SK-N-SH (cell line): ENCODE data around the gene NFKBIE. TPM values are rescaled to one million over a fixed set of nuclear protein-coding genes. Genes with fewer than 3 reads are reported as not detected.

ENCODE experiments used
- CTCF ChIA-PET: fragments of 300-600, 350-600 bp; formaldehyde crosslinking; extraction: SDS; loops from one replicate; lab custom pipeline; 2021; lab: Yijun Ruan, JAX
- POLR2A ChIA-PET: fragments of 350-600 bp; sonication (Branson Sonifier 250); formaldehyde crosslinking; extraction: SDS; loops from one replicate; lab custom pipeline; 2020; ENCODE audit warnings: antibody characterized with exemption, inconsistent platforms; lab: Yijun Ruan, JAX
- DNase-seq: peaks from one replicate; pipeline ENCODE4 v3.0.0; 2012
- H2AFZ ChIP-seq: fragments of 200-600 bp; sonication (generic); 2 replicates; pipeline ENCODE4 v1.8.1; 2016; ENCODE audit warnings: antibody characterized with exemption, mild to moderate bottlenecking, low read depth
- H3F3A ChIP-seq: fragments of 200-600 bp; sonication (generic); replicated peaks from 2 replicates; pipeline ENCODE3; 2016; ENCODE audit warnings: antibody characterized with exemption, mild to moderate bottlenecking; ENCODE audit not compliant: insufficient read depth
- H3K27ac ChIP-seq, 2 experiments: fragments of 200-500 bp in 1 of 2; fragments of 200-600 bp in 1 of 2; sonication (Bioruptor generic) in 1 of 2; sonication (generic), shearing (Covaris generic) in 1 of 2; 2 replicates each; pipeline versions ENCODE4 v1.5.1 to v1.6.1; 2014 to 2016; ENCODE audit warnings: low read depth in 2 of 2, inconsistent platforms in 1 of 2, low read length in 1 of 2, mild to moderate bottlenecking in 1 of 2, mixed read lengths in 1 of 2
- H3K27me3 ChIP-seq: fragments of 200-600 bp; sonication (generic), shearing (Covaris generic); 2 replicates; pipeline ENCODE4 v1.6.1; 2016; ENCODE audit warnings: mixed run types; ENCODE audit not compliant: insufficient read depth
- H3K36me3 ChIP-seq, 2 experiments: fragments of 200-500 bp in 1 of 2; fragments of 200-600 bp in 1 of 2; sonication (Bioruptor generic) in 1 of 2; sonication (generic) in 1 of 2; replicated peaks in 1 of 2; 2 replicates each; pipeline versions ENCODE3 to v1.5.1; 2014 to 2016; ENCODE audit warnings: low read length in 1 of 2, mild to moderate bottlenecking in 1 of 2; ENCODE audit not compliant: insufficient read depth in 2 of 2, control insufficient read depth in 1 of 2
- H3K4me1 ChIP-seq, 2 experiments: fragments of 200-500 bp in 1 of 2; fragments of 200-600 bp in 1 of 2; sonication (Bioruptor generic) in 1 of 2; sonication (generic), shearing (Covaris generic) in 1 of 2; 2 replicates each; pipeline versions ENCODE4 v1.5.1 to v1.6.1; 2014 to 2016; ENCODE audit warnings: low read depth in 1 of 2, low read length in 1 of 2, mixed run types in 1 of 2; ENCODE audit not compliant: insufficient read depth in 2 of 2, control insufficient read depth in 1 of 2
- H3K4me2 ChIP-seq: fragments of 200-600 bp; sonication (generic), shearing (Covaris generic); 2 replicates; pipeline ENCODE4 v1.6.1; 2017; ENCODE audit warnings: mixed run types
- H3K4me3 ChIP-seq, 2 experiments: fragments of 200-500 bp in 1 of 2; fragments of 200-600 bp in 1 of 2; sonication (Bioruptor generic) in 1 of 2; sonication (generic), shearing (Covaris generic) in 1 of 2; 2 replicates each; pipeline versions ENCODE4 v1.5.1 to v1.8.1; 2014 to 2016; ENCODE audit warnings: low read depth in 2 of 2, inconsistent platforms in 1 of 2, low read length in 1 of 2, mild to moderate bottlenecking in 1 of 2, mixed read lengths in 1 of 2, moderate library complexity in 1 of 2
- H3K79me2 ChIP-seq: fragments of 200-600 bp; sonication (generic); 2 replicates; pipeline ENCODE4 v1.8.1; 2017; ENCODE audit warnings: mild to moderate bottlenecking; ENCODE audit not compliant: insufficient read depth
- H3K9ac ChIP-seq: fragments of 200-600 bp; sonication (generic); 2 replicates; pipeline ENCODE4 v1.6.1; 2017; ENCODE audit warnings: mixed run types
- H3K9me2 ChIP-seq: fragments of 200-600 bp; sonication (generic); 2 replicates; pipeline ENCODE4 v1.6.1; 2017; ENCODE audit warnings: mixed run types
- H3K9me3 ChIP-seq: fragments of 200-600 bp; sonication (generic); 2 replicates; pipeline ENCODE4 v1.6.1; 2017; ENCODE audit warnings: mixed run types, mild to moderate bottlenecking, moderate library complexity
- H4K20me1 ChIP-seq: fragments of 200-600 bp; sonication (generic); 2 replicates; pipeline ENCODE4 v1.6.1; 2017; ENCODE audit warnings: mild to moderate bottlenecking, mixed run types; ENCODE audit not compliant: insufficient read depth
- CHD2 ChIP-seq: fragments of 150-350 bp; IDR thresholded peaks from 2 replicates; pipeline ENCODE4 v1.6.1; 2018; ENCODE audit warnings: low read length; ENCODE audit not compliant: partially characterized antibody
- ELF1 ChIP-seq: IDR thresholded peaks from 2 replicates; pipeline ENCODE4 v1.4.0; 2012
- EP300 ChIP-seq, 2 experiments: IDR thresholded peaks; 2 replicates each; pipeline versions ENCODE4 v1.4.0 to v1.6.1; 2012; ENCODE audit warnings: borderline replicate concordance in 1 of 2, low read depth in 1 of 2, low read length in 1 of 2
- EZH2phosphoT487 ChIP-seq: fragments of 200-600 bp; sonication (generic); IDR thresholded peaks from 2 replicates; pipeline ENCODE4 v1.6.1; 2017; ENCODE audit warnings: low read depth, mixed run types, mild to moderate bottlenecking, antibody characterized with exemption, moderate library complexity, borderline replicate concordance
- FOSL2 ChIP-seq: IDR thresholded peaks from 2 replicates; pipeline ENCODE4 v1.4.0; 2012; ENCODE audit warnings: low read depth, mild to moderate bottlenecking, moderate library complexity, borderline replicate concordance
- GATA2 ChIP-seq: sonication (generic); formaldehyde crosslinking; IDR thresholded peaks from 2 replicates; pipeline ENCODE4 v1.5.0; 2020; ENCODE audit warnings: mild to moderate bottlenecking, missing genetic modification reagents
- MEF2A ChIP-seq: IDR thresholded peaks from 2 replicates; pipeline ENCODE4 v1.4.0; 2012; ENCODE audit warnings: low read depth, borderline replicate concordance
- MXI1 ChIP-seq: IDR thresholded peaks from 2 replicates; pipeline ENCODE4 v1.6.1; 2012; ENCODE audit warnings: mild to moderate bottlenecking, low read depth, low read length, improper control_type of control experiment
- NRF1 ChIP-seq: IDR thresholded peaks from 2 replicates; pipeline ENCODE4 v1.6.1; 2012; ENCODE audit warnings: low read depth, mild to moderate bottlenecking, low read length
- POLR2AphosphoS5 ChIP-seq: IDR thresholded peaks from 2 replicates; pipeline ENCODE4 v1.6.1; 2012; ENCODE audit warnings: low read depth, low read length
- RAD21 ChIP-seq: IDR thresholded peaks from 2 replicates; pipeline ENCODE4 v1.6.1; 2012; ENCODE audit warnings: mild to moderate bottlenecking, low read length
- RCOR1 ChIP-seq: fragments of 150-350 bp; IDR thresholded peaks from 2 replicates; pipeline ENCODE4 v1.6.1; 2017; ENCODE audit warnings: antibody characterized with exemption, low read length
- REST ChIP-seq: IDR thresholded peaks from 2 replicates; pipeline ENCODE4 v1.6.1; 2012; ENCODE audit warnings: mild to moderate bottlenecking, low read depth, low read length, moderate library complexity
- SIN3A ChIP-seq: IDR thresholded peaks from 2 replicates; pipeline ENCODE4 v1.6.1; 2012; ENCODE audit warnings: low read depth, mild to moderate bottlenecking, low read length, moderate library complexity, borderline replicate concordance
- TAF1 ChIP-seq: IDR thresholded peaks from 2 replicates; pipeline ENCODE4 v1.6.1; 2012; ENCODE audit warnings: low read depth, mild to moderate bottlenecking, low read length, moderate library complexity, borderline replicate concordance
- ZBTB33 ChIP-seq: IDR thresholded peaks from 2 replicates; pipeline ENCODE4 v1.4.0; 2012; ENCODE audit warnings: low read depth, borderline replicate concordance
- WGBS: methylation state at CpG from one replicate; pipeline ENCODE4 v1.1.6; 2017; ENCODE audit warnings: low lambda C conversion rate; 5-methylcytosine and 5-hydroxymethylcytosine counted together
- polyA plus RNA-seq, 3 experiments: library from polyadenylated mRNA; depleted of rRNA; stranded (reverse); fragments of >200 nt; gene quantifications; 2 replicates each; pipeline ENCODE4 v1.2.3, GENCODE V29; 2012
- TF ChIP-seq, protein P1 (sequence below): fragments of 150-350 bp; IDR thresholded peaks from 2 replicates; pipeline ENCODE4 v1.6.1; 2017; ENCODE audit warnings: antibody characterized with exemption, low read length, low read depth, borderline replicate concordance
- TF ChIP-seq, protein P2 (sequence below): IDR thresholded peaks from 2 replicates; pipeline ENCODE4; 2012

The NFKBIE gene
- polyA plus RNA-seq, 1 of the 3 experiments (the other 2 are of a cell fraction) = 5.8 TPM

GRCh38 chr6:44250718-44251123 lies 14.6 kb downstream of the NFKBIE start:
- no peaks in the 10 kb centered on the region for H3K27me3 ChIP-seq
- WGBS = 89% methylated on average over 3 of the region's 3 CpGs
- H4K20me1 ChIP-seq = peaks cover 88% of the 10 kb centered on the region
- peaks cover 74% of the 10 kb centered on the region for H3F3A ChIP-seq
- H3K4me2 ChIP-seq = 0 out of 2 replicates have a peak overlapping the region, but pooled peaks have one; percentile 98
- ChIA-PET CTCF (interaction anchor here (0.6 to 2.3 kb wide), 5 partner anchors 13 to 154 kb away, joined by 3 to 6 read pairs (median 4); no protein-coding TSS in a partner anchor), POLR2A (no interaction called here)
- no peak overlapping the region for H3K4me3 ChIP-seq
- H3K4me1 ChIP-seq = peaks cover 13 to 38% of the 10 kb centered on the region in 2 experiments; a peak in 3 of 4 replicates
- peaks cover 83% of the 10 kb centered on the region for H3K79me2 ChIP-seq
- no peak overlapping the region for H2AFZ ChIP-seq
- TF ChIP-seq ELF1 = no peak
- no peak for TF ChIP-seq RCOR1
- TF ChIP-seq RAD21 = no peak
- TF ChIP-seq, protein P1, sequence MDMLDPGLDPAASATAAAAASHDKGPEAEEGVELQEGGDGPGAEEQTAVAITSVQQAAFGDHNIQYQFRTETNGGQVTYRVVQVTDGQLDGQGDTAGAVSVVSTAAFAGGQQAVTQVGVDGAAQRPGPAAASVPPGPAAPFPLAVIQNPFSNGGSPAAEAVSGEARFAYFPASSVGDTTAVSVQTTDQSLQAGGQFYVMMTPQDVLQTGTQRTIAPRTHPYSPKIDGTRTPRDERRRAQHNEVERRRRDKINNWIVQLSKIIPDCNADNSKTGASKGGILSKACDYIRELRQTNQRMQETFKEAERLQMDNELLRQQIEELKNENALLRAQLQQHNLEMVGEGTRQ = no peak
- no peak for TF ChIP-seq FOSL2
- no peak for TF ChIP-seq CHD2
- no peak for TF ChIP-seq POLR2AphosphoS5
- TF ChIP-seq SIN3A = no peak
- TF ChIP-seq REST = no peak
- TF ChIP-seq MEF2A = no peak
- TF ChIP-seq TAF1 = no peak
- no peak for TF ChIP-seq MXI1
- TF ChIP-seq EP300 (IDR thresholded peaks at IDR 0.05; ENCODE audit: borderline replicate concordance in 1 of 2, low read depth in 1 of 2, low read length in 1 of 2) = no peak
- TF ChIP-seq ZBTB33 = no peak
- no peak for TF ChIP-seq GATA2 (CRISPR knock-in tag)
- TF ChIP-seq NRF1 = no peak
- no peak for TF ChIP-seq EZH2phosphoT487
- TF ChIP-seq, protein P2, sequence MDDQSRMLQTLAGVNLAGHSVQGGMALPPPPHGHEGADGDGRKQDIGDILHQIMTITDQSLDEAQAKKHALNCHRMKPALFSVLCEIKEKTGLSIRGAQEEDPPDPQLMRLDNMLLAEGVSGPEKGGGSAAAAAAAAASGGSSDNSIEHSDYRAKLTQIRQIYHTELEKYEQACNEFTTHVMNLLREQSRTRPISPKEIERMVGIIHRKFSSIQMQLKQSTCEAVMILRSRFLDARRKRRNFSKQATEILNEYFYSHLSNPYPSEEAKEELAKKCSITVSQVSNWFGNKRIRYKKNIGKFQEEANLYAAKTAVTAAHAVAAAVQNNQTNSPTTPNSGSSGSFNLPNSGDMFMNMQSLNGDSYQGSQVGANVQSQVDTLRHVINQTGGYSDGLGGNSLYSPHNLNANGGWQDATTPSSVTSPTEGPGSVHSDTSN = no peak
- H3K27ac ChIP-seq = peak overlapping the region in 1 of 2 experiments; percentile 34; a peak in 1 of 4 replicates
- peaks cover 63 to 75% of the 10 kb centered on the region in 2 experiments for H3K36me3 ChIP-seq
- H3K9me3 ChIP-seq = no peaks in the 10 kb centered on the region
- no peak for DNase-seq
- H3K9me2 ChIP-seq = no peaks in the 10 kb centered on the region
- H3K9ac ChIP-seq = no peak overlapping the region
